ENCODE measurements around the gene MRPL44. TPM values are rescaled to one million over a fixed set of nuclear protein-coding genes. Genes with fewer than 3 reads are reported as not detected.
A peak's percentile ranks its signal among the peaks of the same experiment; 100 is the strongest.

MRPL44 gene
- 10 to 100 TPM; 34.0 to 36.8 TPM for total RNA-seq

DNA sequence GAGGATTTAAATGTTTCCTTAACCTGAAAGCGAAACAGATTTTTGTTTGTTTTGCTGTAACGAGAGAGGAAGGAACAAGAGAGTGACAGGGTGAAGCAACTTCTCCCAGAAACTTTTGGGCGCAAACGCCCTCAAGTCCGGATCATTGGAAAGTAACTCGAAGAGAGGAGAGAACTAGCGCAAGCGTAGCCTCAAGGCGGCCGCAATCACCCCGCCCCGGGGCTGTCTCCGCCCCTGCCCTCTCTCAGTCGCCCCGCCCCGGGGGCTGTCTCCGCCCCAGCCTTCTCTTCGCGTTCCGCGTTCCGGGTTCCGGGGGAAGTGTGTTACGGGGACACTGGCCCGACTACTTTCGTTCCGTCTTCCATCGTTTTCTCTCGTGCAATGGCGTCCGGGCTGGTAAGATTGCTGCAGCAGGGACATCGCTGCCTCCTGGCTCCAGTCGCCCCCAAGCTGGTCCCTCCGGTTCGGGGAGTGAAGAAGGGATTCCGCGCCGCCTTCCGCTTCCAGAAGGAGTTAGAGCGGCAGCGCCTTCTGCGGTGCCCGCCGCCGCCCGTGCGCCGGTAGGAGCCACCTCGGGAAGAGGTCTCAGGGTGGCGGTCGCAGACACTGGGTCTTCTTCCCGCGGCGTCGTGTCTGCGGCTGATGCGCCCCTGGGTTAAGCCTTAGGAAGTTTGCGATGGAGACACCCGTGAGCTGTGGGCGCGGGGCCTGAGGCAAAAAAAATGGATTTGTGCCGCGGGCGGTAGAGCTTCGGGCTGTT, at the start of gene MRPL44:
Gene MRPL44, plus strand, starts transcription at position 372 of the 760 bp plus-strand sequence. Its CDS starts 10 bp downstream, at position 382.
- DNase-seq = peak; percentile 98 to 99
- Mint-ChIP-seq H3K4me1 (ENCODE audit: low read depth) (peaks cover 79% of the 10 kb centered on the region), H3K4me3 (peak within 1 kb of the TSS; percentile 95 to 98), H3K9me3 (no peaks in the 10 kb centered on the region), H3K27me3 (ENCODE audit: low read depth) (no peaks in the 10 kb centered on the region), H3K27ac (peak within 1 kb of the TSS; percentile 99), H3K36me3 (ENCODE audit: insufficient read depth in 2 of 2) (peaks cover 3 to 7% of the 10 kb centered on the region in 2 donors)
- peak; percentile 97 to 98 for ATAC-seq (replicated peaks in 1 of 2)

DNA sequence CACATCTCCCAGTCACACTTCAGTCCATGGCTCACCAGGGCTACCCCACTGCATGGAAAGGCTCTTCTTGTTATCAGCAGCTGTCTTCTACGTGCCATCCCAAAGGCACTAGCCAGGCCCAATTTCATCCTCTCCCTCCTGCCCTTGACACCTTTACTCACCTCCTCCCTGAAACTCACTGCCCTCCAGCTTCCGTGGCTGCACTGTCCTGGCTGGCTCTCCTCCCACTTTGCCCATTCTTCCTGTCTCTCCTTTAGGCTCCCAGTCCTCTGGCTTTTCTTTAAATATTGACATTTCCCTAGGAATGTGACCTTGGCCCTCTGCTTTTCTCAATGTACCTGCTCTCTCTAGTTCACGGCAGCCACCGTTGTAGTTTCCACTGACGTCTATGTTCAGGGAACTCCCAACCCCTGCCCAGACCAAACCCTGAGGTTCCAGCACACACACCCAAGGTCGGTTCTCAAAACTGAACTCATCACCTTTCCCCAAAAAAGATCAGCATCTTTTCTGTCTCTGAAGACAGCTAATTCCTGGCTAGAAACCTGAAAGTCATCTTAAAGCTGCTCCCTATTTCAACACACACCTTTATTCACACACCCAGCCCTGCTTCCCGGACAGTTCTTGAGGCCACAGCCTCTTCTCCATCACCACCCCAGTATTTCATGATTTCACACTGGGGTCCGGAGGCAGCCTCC, 48.8 kb upstream of the MRPL44 start:
- Mint-ChIP-seq H3K27me3 (ENCODE audit: low read depth) (no peaks in the 10 kb centered on the region), H3K36me3 (ENCODE audit: insufficient read depth in 2 of 2) (peaks cover 3 to 14% of the 10 kb centered on the region in 2 donors), H3K4me1 (ENCODE audit: low read depth) (peaks cover 15% of the 10 kb centered on the region), H3K9me3 (no peaks in the 10 kb centered on the region), H3K27ac (peak overlapping the region; percentile 8), H3K4me3 (no peak overlapping the region)
- no peak for DNase-seq
- peak in 1 of 2 donors; percentile 28 for ATAC-seq (replicated peaks in 1 of 2)

DNA sequence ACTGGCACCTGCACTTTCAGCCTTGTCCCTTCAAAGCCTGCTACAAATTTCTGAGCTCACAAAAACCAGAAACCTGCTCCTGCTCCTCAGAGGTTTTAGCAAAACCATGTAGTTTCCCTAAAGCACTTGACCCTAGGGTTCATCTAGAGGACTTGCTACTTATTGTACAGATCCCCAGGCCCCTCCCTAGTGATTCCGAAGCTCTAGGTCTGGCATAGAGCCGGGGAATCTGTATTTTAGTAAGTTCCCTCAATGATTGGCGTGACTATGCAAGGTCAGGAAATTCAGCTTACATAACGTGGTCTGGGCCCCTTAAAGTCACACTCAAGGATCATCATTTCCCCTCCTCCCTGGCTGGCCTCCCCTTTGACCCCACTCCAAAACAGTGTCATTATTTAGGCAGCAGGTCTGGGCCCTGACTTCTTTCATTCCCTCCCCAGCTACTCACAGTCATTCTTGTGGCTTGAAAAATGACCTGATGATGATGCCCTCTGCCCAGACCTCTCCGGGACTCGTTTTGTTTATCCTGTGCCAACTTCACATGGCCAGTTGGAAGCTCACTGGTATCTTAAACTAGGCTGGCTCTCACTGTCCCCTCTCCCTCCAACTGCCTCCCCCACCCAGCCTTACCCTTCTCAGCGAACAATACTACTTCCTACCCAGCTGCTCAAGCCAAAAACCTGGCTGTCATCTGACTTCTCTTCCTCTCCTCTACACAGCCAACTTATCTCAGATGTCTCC, 48.1 kb upstream of the MRPL44 start:
- ATAC-seq (replicated peaks in 1 of 2) = no peak
- H3K27ac Mint-ChIP-seq = peak overlapping the region; percentile 8
- no peak overlapping the region for H3K4me3 Mint-ChIP-seq
- no peaks in the 10 kb centered on the region for H3K27me3 Mint-ChIP-seq (ENCODE audit: low read depth)
- no peak for DNase-seq
- H3K9me3 Mint-ChIP-seq = no peaks in the 10 kb centered on the region
- H3K4me1 Mint-ChIP-seq (ENCODE audit: low read depth) = peaks cover 15% of the 10 kb centered on the region
- peaks cover 3 to 14% of the 10 kb centered on the region in 2 donors for H3K36me3 Mint-ChIP-seq (ENCODE audit: insufficient read depth in 2 of 2)

DNA sequence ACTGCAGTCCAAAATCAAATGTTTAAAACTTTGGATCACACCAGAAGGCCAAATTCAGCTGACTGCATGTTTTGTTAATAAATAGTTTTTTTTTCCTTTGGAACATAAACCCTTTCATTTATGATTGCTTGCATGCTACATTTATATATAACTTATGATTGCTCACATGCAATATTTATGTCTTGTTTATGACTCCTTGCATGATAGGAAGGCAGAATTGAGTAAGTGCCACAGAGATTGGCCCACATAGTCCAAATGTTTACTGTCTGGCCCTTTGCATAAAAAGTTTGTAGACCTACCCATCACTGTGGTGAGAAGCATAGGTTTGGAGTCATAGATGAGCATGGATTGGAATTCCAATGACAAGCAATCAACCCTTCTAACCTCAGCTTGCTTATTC, 42.9 kb upstream of the MRPL44 start:
- H3K36me3 Mint-ChIP-seq (ENCODE audit: insufficient read depth in 2 of 2) = peaks cover 6 to 11% of the 10 kb centered on the region in 2 donors
- no peak for DNase-seq
- H3K9me3 Mint-ChIP-seq = no peaks in the 10 kb centered on the region
- peaks cover 5% of the 10 kb centered on the region for H3K4me1 Mint-ChIP-seq (ENCODE audit: low read depth)
- H3K4me3 Mint-ChIP-seq = no peak overlapping the region
- no peak overlapping the region for H3K27ac Mint-ChIP-seq
- no peaks in the 10 kb centered on the region for H3K27me3 Mint-ChIP-seq (ENCODE audit: low read depth)
- no peak for ATAC-seq (replicated peaks in 1 of 2)

DNA sequence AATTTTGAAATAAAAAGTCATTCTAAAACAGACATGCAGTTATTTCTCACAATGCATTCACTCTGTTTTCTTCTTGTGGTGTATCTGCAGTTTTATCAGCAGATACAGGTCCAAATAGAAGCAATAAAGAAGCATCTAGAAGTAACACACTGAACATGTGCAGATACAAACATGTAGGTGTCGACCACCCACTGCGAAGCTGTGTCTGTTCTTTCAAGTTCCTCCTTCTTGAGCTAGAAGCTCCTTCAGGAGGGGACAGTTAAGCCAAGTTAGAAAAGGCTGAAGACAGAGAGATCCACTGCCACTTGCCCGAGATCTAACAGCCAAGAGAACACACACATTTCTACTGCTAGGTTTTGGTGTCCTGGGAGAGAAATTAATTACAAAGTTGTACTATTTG, 42.2 kb upstream of the MRPL44 start:
- H3K4me1 Mint-ChIP-seq (ENCODE audit: low read depth) = no peaks in the 10 kb centered on the region
- peaks cover 6 to 8% of the 10 kb centered on the region in 2 donors for H3K36me3 Mint-ChIP-seq (ENCODE audit: insufficient read depth in 2 of 2)
- DNase-seq (no peak), ATAC-seq (replicated peaks in 1 of 2) (no peak)
- no peak overlapping the region for H3K4me3 Mint-ChIP-seq
- H3K9me3 Mint-ChIP-seq = no peaks in the 10 kb centered on the region
- no peaks in the 10 kb centered on the region for H3K27me3 Mint-ChIP-seq (ENCODE audit: low read depth)
- H3K27ac Mint-ChIP-seq = no peak overlapping the region

DNA sequence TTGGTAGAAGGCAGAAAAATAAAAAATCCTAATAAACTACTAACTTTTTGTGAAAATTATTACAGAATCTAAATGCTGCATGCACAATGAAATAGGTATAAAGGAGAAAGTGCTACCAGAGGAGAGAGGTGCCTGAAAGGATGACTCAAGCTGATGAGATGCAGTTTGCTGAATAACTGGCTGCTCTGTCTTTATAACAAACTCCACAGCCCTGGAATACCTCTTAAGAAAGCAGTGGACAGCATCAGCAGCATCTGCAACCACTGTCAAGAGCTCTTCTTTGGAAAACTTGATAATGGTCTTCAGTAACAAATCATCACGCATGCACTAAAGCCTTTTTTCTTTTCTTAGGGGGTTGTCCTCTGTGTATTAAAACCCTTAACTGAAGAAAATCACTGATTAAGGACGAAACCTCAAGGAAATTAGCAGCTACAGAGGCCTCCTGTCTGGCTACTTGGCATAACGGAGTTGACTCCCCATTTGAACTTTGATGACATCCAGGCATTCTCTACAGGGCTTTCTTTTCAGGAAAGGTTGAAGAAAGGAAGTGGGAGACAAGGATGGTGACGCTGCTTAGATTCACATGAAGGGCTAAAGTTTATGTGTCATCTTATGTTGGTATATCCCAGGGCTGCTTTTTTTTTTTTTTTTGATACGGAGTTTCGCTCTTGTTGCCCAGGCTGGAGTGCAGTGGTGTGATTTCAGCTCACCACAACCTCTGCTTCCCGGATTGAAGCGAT, 40.9 kb upstream of the MRPL44 start:
- peaks cover 4 to 6% of the 10 kb centered on the region in 2 donors for H3K36me3 Mint-ChIP-seq (ENCODE audit: insufficient read depth in 2 of 2)
- no peaks in the 10 kb centered on the region for H3K9me3 Mint-ChIP-seq
- peaks cover 4% of the 10 kb centered on the region for H3K4me1 Mint-ChIP-seq (ENCODE audit: low read depth)
- H3K4me3 Mint-ChIP-seq = no peak overlapping the region
- DNase-seq = no peak
- no peaks in the 10 kb centered on the region for H3K27me3 Mint-ChIP-seq (ENCODE audit: low read depth)
- no peak overlapping the region for H3K27ac Mint-ChIP-seq
- no peak for ATAC-seq (replicated peaks in 1 of 2)

DNA sequence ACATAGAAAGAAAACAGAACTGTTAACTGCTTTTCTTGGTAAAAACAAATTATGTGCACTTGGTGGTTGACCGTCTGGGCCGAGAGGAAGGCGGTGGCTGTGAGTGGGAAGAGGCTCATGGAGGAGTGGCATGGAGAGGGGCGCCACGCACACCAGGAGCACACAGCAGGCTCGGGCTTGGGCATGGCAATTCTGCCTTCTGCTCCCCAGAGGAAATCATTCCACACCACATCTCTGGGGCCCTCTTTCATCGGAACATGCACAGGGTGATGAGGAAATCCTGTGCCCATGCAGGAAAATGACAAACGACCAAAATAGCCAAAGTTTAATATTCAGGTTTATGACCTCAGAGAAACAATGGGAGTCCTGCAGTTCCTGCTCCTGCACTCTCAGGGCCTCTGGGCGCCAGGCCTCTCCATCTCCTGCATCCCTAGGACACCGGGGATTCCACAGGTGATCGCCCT, 38.6 kb upstream of the MRPL44 start:
- no peaks in the 10 kb centered on the region for H3K9me3 Mint-ChIP-seq

DNA sequence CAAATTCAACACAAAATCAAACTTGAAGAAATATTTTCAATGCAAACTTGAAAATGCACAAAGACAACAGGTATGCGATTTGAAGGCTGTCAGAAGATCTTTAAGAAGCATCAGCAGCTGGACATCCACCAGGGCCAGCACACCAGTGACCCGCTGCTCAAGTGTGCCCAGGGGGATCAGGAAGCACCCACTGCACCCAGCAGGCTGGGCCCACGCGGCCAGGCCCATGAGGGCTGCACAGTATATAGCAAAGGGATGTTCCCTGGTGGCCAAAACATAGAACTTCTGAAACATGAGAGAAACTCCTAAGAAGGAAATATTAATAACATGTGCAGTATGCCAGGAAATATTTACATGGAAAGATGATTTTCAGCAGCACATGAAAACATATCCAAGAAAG, 37.2 kb upstream of the MRPL44 start:
- H3K4me1 Mint-ChIP-seq (ENCODE audit: low read depth) = peaks cover 20% of the 10 kb centered on the region

More for the DNA sequence above, 38.6 kb upstream of the MRPL44 start:
- no peak overlapping the region for H3K4me3 Mint-ChIP-seq
- peaks cover 20% of the 10 kb centered on the region for H3K4me1 Mint-ChIP-seq (ENCODE audit: low read depth)
- no peak overlapping the region for H3K27ac Mint-ChIP-seq
- no peaks in the 10 kb centered on the region for H3K27me3 Mint-ChIP-seq (ENCODE audit: low read depth)
- no peak for ATAC-seq (replicated peaks in 1 of 2)
- peaks cover 4 to 5% of the 10 kb centered on the region in 2 donors for H3K36me3 Mint-ChIP-seq (ENCODE audit: insufficient read depth in 2 of 2)
- DNase-seq = no peak

DNA sequence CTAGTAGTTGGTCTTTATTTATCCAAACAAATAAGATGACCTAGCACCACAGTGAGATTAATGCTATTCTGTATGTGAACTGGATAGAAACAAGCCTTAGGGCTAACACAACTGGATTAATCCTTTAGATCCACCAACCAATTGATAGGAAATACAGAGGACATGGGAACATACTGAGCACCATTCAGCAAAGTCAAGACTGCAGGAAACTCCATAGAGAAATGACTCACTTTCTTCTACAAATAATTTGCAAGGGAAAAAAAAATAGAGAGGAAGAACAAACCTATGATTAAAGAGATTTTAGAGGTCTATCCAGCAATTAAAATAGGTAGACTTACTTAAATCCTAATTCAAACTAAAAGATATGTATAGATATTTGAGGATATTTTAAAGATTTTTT, 36.1 kb upstream of the MRPL44 start:
- no peak overlapping the region for H3K27ac Mint-ChIP-seq
- H3K4me1 Mint-ChIP-seq (ENCODE audit: low read depth) = peaks cover 29% of the 10 kb centered on the region
- no peaks in the 10 kb centered on the region for H3K27me3 Mint-ChIP-seq (ENCODE audit: low read depth)
- peaks cover 3 to 7% of the 10 kb centered on the region in 2 donors for H3K36me3 Mint-ChIP-seq (ENCODE audit: insufficient read depth in 2 of 2)
- ATAC-seq (replicated peaks in 1 of 2) = no peak
- no peak overlapping the region for H3K4me3 Mint-ChIP-seq
- no peak for DNase-seq
- no peaks in the 10 kb centered on the region for H3K9me3 Mint-ChIP-seq

More for the DNA sequence above, 37.2 kb upstream of the MRPL44 start:
- H3K4me3 Mint-ChIP-seq = no peak overlapping the region
- DNase-seq = no peak
- no peaks in the 10 kb centered on the region for H3K27me3 Mint-ChIP-seq (ENCODE audit: low read depth)
- H3K9me3 Mint-ChIP-seq = no peaks in the 10 kb centered on the region
- no peak overlapping the region for H3K27ac Mint-ChIP-seq
- H3K36me3 Mint-ChIP-seq (ENCODE audit: insufficient read depth in 2 of 2) = peaks cover 4 to 5% of the 10 kb centered on the region in 2 donors
- no peak for ATAC-seq (replicated peaks in 1 of 2)

DNA sequence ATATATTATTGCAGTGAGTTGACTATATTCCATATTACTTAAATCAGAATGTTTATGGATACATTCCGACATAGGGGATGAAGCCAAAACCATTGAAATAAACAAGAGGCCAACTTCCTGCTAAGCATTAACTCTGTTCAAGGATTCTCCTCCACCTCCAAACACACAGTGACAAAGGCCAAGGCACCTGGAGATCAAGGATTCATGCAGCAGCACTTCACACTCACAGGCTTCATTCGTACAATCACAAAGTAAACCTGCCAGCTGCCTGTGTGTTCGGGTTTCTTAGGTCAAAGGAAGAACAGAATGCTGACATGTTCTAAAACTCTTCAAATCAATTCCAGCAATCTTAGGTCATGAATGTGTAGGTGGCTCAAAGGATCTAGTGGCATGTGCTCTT, 35.0 kb upstream of the MRPL44 start:
- no peak overlapping the region for H3K4me3 Mint-ChIP-seq
- ATAC-seq (replicated peaks in 1 of 2) = no peak
- H3K9me3 Mint-ChIP-seq = no peaks in the 10 kb centered on the region
- peaks cover 29% of the 10 kb centered on the region for H3K4me1 Mint-ChIP-seq (ENCODE audit: low read depth)
- H3K36me3 Mint-ChIP-seq (ENCODE audit: insufficient read depth in 2 of 2) = peaks cover 4 to 6% of the 10 kb centered on the region in 2 donors
- DNase-seq = no peak
- no peaks in the 10 kb centered on the region for H3K27me3 Mint-ChIP-seq (ENCODE audit: low read depth)
- H3K27ac Mint-ChIP-seq = peak overlapping the region; percentile 48

DNA sequence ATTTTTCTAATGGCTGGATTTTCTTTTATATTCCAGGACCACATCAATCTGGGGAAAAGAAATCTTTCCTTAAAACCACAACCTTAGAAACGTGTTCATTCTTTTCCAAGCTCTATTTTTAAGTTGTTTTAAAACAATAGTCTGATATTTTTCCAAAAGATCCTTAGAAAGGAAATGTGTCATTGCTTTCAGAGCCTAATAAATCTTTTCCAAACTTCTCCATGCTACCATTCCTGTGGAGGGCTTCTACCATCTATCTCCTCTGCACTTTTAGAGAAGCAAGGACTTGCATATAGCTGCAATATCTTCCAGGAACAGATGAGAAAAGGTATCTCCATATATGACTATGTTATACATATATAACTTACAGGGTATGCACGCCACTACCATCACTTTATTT, 33.3 kb upstream of the MRPL44 start:
- Mint-ChIP-seq H3K27ac (no peak overlapping the region), H3K36me3 (ENCODE audit: insufficient read depth in 2 of 2) (peaks cover 5 to 7% of the 10 kb centered on the region in 2 donors), H3K27me3 (ENCODE audit: low read depth) (no peaks in the 10 kb centered on the region), H3K4me3 (no peak overlapping the region), H3K4me1 (ENCODE audit: low read depth) (peaks cover 44% of the 10 kb centered on the region), H3K9me3 (no peaks in the 10 kb centered on the region)
- DNase-seq (no peak), ATAC-seq (replicated peaks in 1 of 2) (no peak)

DNA sequence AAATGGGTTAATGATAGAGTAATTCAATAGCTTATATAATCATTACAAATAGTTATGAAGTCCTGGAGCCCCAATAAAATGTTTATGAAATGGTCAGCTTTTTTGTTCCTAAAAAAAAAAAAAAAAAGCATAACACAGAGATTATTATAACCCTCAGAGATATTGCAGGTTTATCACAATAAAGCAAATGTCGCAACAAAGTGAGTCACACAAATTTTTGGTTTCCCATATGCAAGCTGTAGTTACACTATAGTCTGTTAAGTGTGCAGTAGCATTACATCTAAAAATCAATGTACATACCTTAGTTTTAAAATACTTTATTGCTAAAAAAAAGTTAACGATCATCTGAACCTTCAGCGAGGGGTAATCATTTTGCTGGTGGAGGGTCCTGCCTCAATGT, 32.2 kb upstream of the MRPL44 start:
- DNase-seq (no peak), ATAC-seq (replicated peaks in 1 of 2) (no peak)
- peaks cover 5 to 8% of the 10 kb centered on the region in 2 donors for H3K36me3 Mint-ChIP-seq (ENCODE audit: insufficient read depth in 2 of 2)
- peaks cover 54% of the 10 kb centered on the region for H3K4me1 Mint-ChIP-seq (ENCODE audit: low read depth)
- H3K27me3 Mint-ChIP-seq (ENCODE audit: low read depth) = no peaks in the 10 kb centered on the region
- no peaks in the 10 kb centered on the region for H3K9me3 Mint-ChIP-seq
- H3K4me3 Mint-ChIP-seq = no peak overlapping the region
- no peak overlapping the region for H3K27ac Mint-ChIP-seq
